Stomach (tissue), 9 donors: ENCODE results near the gene LDB2. TPM values are rescaled to one million over a fixed set of nuclear protein-coding genes. Genes with fewer than 3 reads are reported as not detected.

ENCODE experiments used
- DNase-seq, 2 donors: peaks; one replicate each; pipeline versions ENCODE4 v3.0.0 to v3.0.0-alpha.2; 2013 to 2019
- H3K27ac ChIP-seq, 5 donors: fragments of 200-600 bp in 4 of 5; sonication (generic) in 4 of 5; one replicate each; pipeline ENCODE4 v1.5.1; 2013 to 2019; ENCODE audit warnings: mild to moderate bottlenecking in 1 of 5, moderate library complexity in 1 of 5
- H3K27me3 ChIP-seq, 3 donors: fragments of 200-600 bp; sonication (generic); one replicate each; pipeline ENCODE4 v1.5.1; 2017 to 2019; ENCODE audit warnings: mixed run types in 1 of 3
- H3K36me3 ChIP-seq, 4 donors: fragments of 200-600 bp; sonication (generic); 1 replicate in 3 of 4; 2 replicates in 1 of 4; pipeline ENCODE4 v1.5.1; 2016 to 2019
- H3K4me1 ChIP-seq, 4 donors: fragments of 200-600 bp; sonication (generic); one replicate each; pipeline ENCODE4 v1.5.1; 2016 to 2019
- H3K4me3 ChIP-seq, 4 donors: fragments of 200-600 bp; sonication (generic) in 3 of 4; one replicate each; pipeline ENCODE4 v1.5.1; 2016 to 2019; ENCODE audit warnings: mild to moderate bottlenecking in 1 of 4
- H3K9me3 ChIP-seq, 4 donors: fragments of 200-600 bp; sonication (generic); one replicate each; pipeline ENCODE4 v1.5.1; 2016 to 2019
- EP300 ChIP-seq: sonication (generic); formaldehyde crosslinking; IDR thresholded peaks from one replicate; pipeline ENCODE4 v1.6.1; 2017; ENCODE audit warnings: antibody characterized with exemption
- POLR2A ChIP-seq, 4 donors: fragments of 450-650 bp; IDR thresholded peaks; one replicate each; pipeline ENCODE4 v1.6.1; 2016; ENCODE audit warnings: antibody characterized with exemption in 4 of 4, control low read depth in 2 of 4, mild to moderate bottlenecking in 1 of 4, moderate library complexity in 1 of 4
- POLR2AphosphoS5 ChIP-seq, 3 donors: sonication (generic); formaldehyde crosslinking; IDR thresholded peaks; one replicate each; pipeline ENCODE4 v1.6.1; 2016; ENCODE audit warnings: antibody characterized with exemption in 3 of 3
- WGBS, 5 donors: extraction: QIAGEN DNeasy Blood & Tissue Kit in 3 of 5; methylation state at CpG; one replicate each; pipeline versions ENCODE4 v1.1.5 to v1.1.7; 2013 to 2018; 5-methylcytosine and 5-hydroxymethylcytosine counted together
- intact Hi-C: fragments of 100-400 bp; cut with DNase I; formaldehyde crosslinking; loops from one replicate; pipeline ENCODE4 v1.15.1; 2023; ENCODE audit warnings: low total_unique reads
- polyA plus RNA-seq, 3 donors: library from polyadenylated mRNA; stranded (reverse); fragments of 200-250 nt; gene quantifications; one replicate each; pipeline ENCODE4 v1.2.3, GENCODE V29; 2013
- total RNA-seq, 5 donors: library from RNA; depleted of rRNA; stranded (reverse); fragments of >200 nt; gene quantifications; one replicate each; pipeline versions ENCODE4 v1.1.0 to v1.2.3, GENCODE V29; 2014 to 2016
- TF ChIP-seq, protein P1 (sequence below), 7 experiments: fragments of 450-650 bp in 4 of 7; fragments of 200-600 bp in 3 of 7; sonication (generic) in 3 of 7; IDR thresholded peaks; one replicate each; pipeline ENCODE4 v1.5.1; 2016 to 2019; ENCODE audit warnings: antibody characterized with exemption in 7 of 7, control low read depth in 2 of 7, mild to moderate bottlenecking in 1 of 7
- donor health status: healthy with polysubstance abuse.
- donor health status: Bipolar disorder and iron deficiency.
- donor health status: healthy.

Gene LDB2
- total and polyA plus RNA-seq, 8 donors = 6.2 to 63.3 (median 12.8) TPM

DNA sequence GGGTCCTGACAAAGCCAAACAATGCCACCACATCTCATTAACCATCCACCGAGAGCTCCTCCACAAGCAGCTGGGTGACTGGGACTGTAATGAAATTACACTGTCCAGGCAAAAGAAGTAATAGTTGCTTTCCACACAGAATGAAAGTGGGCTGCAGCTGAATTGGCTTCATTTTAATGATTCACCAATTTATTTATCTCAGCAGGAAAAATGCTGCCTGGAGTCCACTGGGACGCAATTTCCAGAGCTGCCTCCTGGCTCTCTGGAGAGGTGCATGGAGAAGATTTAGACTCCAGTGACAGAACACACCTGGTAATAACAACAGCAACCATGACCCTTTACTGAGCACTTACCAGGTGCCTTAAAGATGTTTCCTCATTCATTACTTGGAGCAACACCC is 226.7 kb downstream of the LDB2 start:
- DNase-seq = no peak
- Histone ChIP-seq H3K27ac (no peak overlapping the region), H3K4me1 (peaks cover 0 to 11% (median 2%) of the 10 kb centered on the region in 4 donors), H3K4me3 (no peak overlapping the region), H3K36me3 (no peaks in the 10 kb centered on the region), H3K27me3 (no peaks in the 10 kb centered on the region), H3K9me3 (no peaks in the 10 kb centered on the region)
- TF ChIP-seq, protein P1, sequence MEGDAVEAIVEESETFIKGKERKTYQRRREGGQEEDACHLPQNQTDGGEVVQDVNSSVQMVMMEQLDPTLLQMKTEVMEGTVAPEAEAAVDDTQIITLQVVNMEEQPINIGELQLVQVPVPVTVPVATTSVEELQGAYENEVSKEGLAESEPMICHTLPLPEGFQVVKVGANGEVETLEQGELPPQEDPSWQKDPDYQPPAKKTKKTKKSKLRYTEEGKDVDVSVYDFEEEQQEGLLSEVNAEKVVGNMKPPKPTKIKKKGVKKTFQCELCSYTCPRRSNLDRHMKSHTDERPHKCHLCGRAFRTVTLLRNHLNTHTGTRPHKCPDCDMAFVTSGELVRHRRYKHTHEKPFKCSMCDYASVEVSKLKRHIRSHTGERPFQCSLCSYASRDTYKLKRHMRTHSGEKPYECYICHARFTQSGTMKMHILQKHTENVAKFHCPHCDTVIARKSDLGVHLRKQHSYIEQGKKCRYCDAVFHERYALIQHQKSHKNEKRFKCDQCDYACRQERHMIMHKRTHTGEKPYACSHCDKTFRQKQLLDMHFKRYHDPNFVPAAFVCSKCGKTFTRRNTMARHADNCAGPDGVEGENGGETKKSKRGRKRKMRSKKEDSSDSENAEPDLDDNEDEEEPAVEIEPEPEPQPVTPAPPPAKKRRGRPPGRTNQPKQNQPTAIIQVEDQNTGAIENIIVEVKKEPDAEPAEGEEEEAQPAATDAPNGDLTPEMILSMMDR (IDR thresholded peaks at IDR 0.05) = no peak
- TF ChIP-seq EP300 (no peak), POLR2AphosphoS5 (IDR thresholded peaks at IDR 0.05) (no peak), POLR2A (IDR thresholded peaks at IDR 0.05) (no peak)
- intact Hi-C loops = no loop called here
- 64 to 75% (median 67%) methylated on average over 2 of the region's 2 CpGs for WGBS, 5 donors

DNA sequence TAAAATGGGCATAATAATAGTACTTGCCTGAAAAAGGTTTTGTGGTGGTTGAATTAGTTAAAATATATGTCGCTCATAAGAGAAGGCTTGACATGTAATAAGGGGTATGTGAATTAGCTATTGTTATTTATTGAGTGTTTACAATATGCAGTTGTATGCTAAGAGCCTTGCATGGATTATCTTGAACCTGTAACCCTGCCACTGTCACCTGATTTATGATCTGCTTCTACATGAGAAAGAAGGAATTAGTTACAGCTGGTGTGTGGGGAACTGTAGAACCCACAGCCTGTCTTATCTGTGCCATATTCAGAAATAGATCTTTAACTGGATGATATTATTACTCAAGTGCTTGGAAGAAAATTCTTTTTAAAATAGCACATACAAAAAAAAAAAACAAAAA is 227.7 kb downstream of the LDB2 start:
- intact Hi-C loops = no loop called here
- WGBS, 5 donors = 86 to 96% (median 92%) methylated on average over 1 of the region's 1 CpG
- no peak for DNase-seq
- no peaks in the 10 kb centered on the region for H3K9me3 ChIP-seq
- no peaks in the 10 kb centered on the region for H3K27me3 ChIP-seq
- peaks cover 0 to 11% (median 2%) of the 10 kb centered on the region in 4 donors for H3K4me1 ChIP-seq
- TF ChIP-seq EP300 (no peak), POLR2A (IDR thresholded peaks at IDR 0.05) (no peak), POLR2AphosphoS5 (IDR thresholded peaks at IDR 0.05) (no peak)
- TF ChIP-seq, protein P1 (IDR thresholded peaks at IDR 0.05) = no peak
- H3K4me3 ChIP-seq = no peak overlapping the region
- no peaks in the 10 kb centered on the region for H3K36me3 ChIP-seq
- no peak overlapping the region for H3K27ac ChIP-seq

DNA sequence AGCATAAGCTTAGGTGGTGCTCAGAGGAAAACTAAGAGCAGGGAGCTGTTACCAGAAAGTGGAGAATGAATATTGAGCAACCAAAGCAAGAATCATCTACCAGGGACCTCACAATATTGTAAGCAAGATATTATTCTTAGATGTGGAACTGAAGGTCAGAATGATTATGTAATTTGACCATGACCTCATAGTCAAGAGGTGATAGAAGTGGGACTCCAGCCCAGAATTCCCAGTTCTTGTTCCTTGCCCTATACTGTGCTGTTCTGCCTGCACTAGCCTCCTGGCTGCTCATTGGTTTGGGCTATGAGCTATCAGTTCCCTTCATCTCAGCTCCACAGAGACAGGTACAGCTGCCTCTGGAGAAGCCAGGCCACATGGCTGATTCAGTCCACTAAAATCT is 229.4 kb downstream of the LDB2 start:
- peaks cover 0 to 11% (median 2%) of the 10 kb centered on the region in 4 donors for H3K4me1 ChIP-seq
- no peaks in the 10 kb centered on the region for H3K27me3 ChIP-seq
- peak in 1 of 2 donors; percentile 28 for DNase-seq
- intact Hi-C loops = no loop called here
- peak overlapping the region in 1 of 5 donors; percentile 31 for H3K27ac ChIP-seq
- no peaks in the 10 kb centered on the region for H3K9me3 ChIP-seq
- TF ChIP-seq POLR2AphosphoS5 (IDR thresholded peaks at IDR 0.05) = peak in 1 of 3 donors; percentile 10
- TF ChIP-seq, protein P1 (IDR thresholded peaks at IDR 0.05) = no peak
- H3K36me3 ChIP-seq = no peaks in the 10 kb centered on the region
- H3K4me3 ChIP-seq = no peak overlapping the region

DNA sequence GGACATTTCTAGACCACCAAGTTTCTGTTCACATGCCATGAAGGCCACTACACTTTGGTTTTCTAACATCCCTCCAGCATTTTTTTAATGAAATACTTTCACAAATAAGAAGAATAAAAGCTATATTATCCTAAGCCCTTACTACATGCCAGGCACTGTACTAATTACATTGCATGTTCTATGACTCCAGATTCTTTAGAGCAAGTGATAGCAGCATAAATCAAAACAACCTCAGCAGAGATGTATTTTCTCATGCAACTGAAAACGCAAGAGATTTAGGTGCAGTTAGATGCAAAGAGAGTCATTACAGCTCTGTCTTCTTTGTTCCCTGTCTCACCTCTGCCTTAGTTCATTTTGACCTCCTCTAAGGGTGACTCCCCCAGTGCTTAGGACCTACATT is 230.0 kb downstream of the LDB2 start:
- Histone ChIP-seq H3K36me3 (no peaks in the 10 kb centered on the region), H3K9me3 (no peaks in the 10 kb centered on the region), H3K4me3 (no peak overlapping the region), H3K4me1 (peaks cover 0 to 11% (median 2%) of the 10 kb centered on the region in 4 donors), H3K27me3 (no peaks in the 10 kb centered on the region), H3K27ac (peak overlapping the region in 1 of 5 donors; percentile 31)
- DNase-seq = no peak
- WGBS, 5 donors = 67 to 87% (median 72%) methylated on average over 1 of the region's 1 CpG
- intact Hi-C loops = no loop called here
- TF ChIP-seq EP300 (no peak), POLR2A (IDR thresholded peaks at IDR 0.05) (no peak), POLR2AphosphoS5 (IDR thresholded peaks at IDR 0.05) (no peak)
- TF ChIP-seq, protein P1 (IDR thresholded peaks at IDR 0.05) = no peak
